Measurements from ENCODE around the gene EGFLAM. TPM values are rescaled to one million over a fixed set of nuclear protein-coding genes. Genes with fewer than 3 reads are reported as not detected.
A peak's percentile ranks its signal among the peaks of the same experiment; 100 is the strongest.

The EGFLAM gene
- total and polyA plus RNA-seq, 2 experiments from 2014 or later, result 6.5 to 9.0 TPM

- no peak overlapping the region for H3K27ac ChIP-seq
- TF ChIP-seq EZH2phosphoT487 (IDR thresholded peaks at IDR 0.05; ENCODE audit: low read depth, severe bottlenecking, unreplicated experiment), result no peak
- TF ChIP-seq CTCF (IDR thresholded peaks at IDR 0.05; ENCODE audit: poor library complexity), result peak; percentile 75
- no peaks in the 10 kb centered on the region for H3K36me3 ChIP-seq (replicated peaks; ENCODE audit: insufficient read depth, low read depth)
- DNase-seq (ENCODE audit: low spot score), result peak; percentile 75
- 59% methylated on average over 6 of the region's 6 CpGs for WGBS (ENCODE audit: low lambda C conversion rate, missing lambda C conversion rate)
- no peak overlapping the region for H3K4me3 ChIP-seq
- no peak overlapping the region for H3K4me2 ChIP-seq
- no peaks in the 10 kb centered on the region for H3K27me3 ChIP-seq
- no peak overlapping the region for H2AFZ ChIP-seq
- H3K9me2 ChIP-seq (replicated peaks; ENCODE audit: insufficient read depth), result no peaks in the 10 kb centered on the region
- H3K4me1 ChIP-seq (ENCODE audit: insufficient read depth), result no peaks in the 10 kb centered on the region
- H3K79me2 ChIP-seq, result no peaks in the 10 kb centered on the region
- no peaks in the 10 kb centered on the region for H3K9me3 ChIP-seq (ENCODE audit: low read depth)
- no peaks in the 10 kb centered on the region for H4K20me1 ChIP-seq (ENCODE audit: insufficient read depth, poor library complexity, severe bottlenecking)
These were observed 162.5 kb downstream of the EGFLAM start for GRCh38 chr5:38420691-38421390.

GRCh38 chr5:38422622-38423021 is 164.3 kb downstream of the EGFLAM start:
- no peaks in the 10 kb centered on the region for H3K36me3 ChIP-seq (replicated peaks; ENCODE audit: insufficient read depth, low read depth)
- no peaks in the 10 kb centered on the region for H3K27me3 ChIP-seq
- no peaks in the 10 kb centered on the region for H3K4me1 ChIP-seq (ENCODE audit: insufficient read depth)
- H4K20me1 ChIP-seq (ENCODE audit: insufficient read depth, poor library complexity, severe bottlenecking), result no peaks in the 10 kb centered on the region
- no peaks in the 10 kb centered on the region for H3K9me3 ChIP-seq (ENCODE audit: low read depth)
- WGBS (ENCODE audit: low lambda C conversion rate, missing lambda C conversion rate), result 63% methylated on average over 1 of the region's 1 CpG
- H3K79me2 ChIP-seq, result no peaks in the 10 kb centered on the region
- H2AFZ ChIP-seq, result no peak overlapping the region
- H3K9me2 ChIP-seq (replicated peaks; ENCODE audit: insufficient read depth), result no peaks in the 10 kb centered on the region
- TF ChIP-seq EZH2phosphoT487 (IDR thresholded peaks at IDR 0.05; ENCODE audit: low read depth, severe bottlenecking, unreplicated experiment), result no peak
- TF ChIP-seq CTCF (IDR thresholded peaks at IDR 0.05; ENCODE audit: poor library complexity), result no peak
- no peak for TF ChIP-seq EZH2 (IDR thresholded peaks at IDR 0.05; ENCODE audit: borderline replicate concordance)
- DNase-seq (ENCODE audit: low spot score), result no peak
- H3K4me3 ChIP-seq, result no peak overlapping the region
- no peak overlapping the region for H3K4me2 ChIP-seq
- no peak overlapping the region for H3K27ac ChIP-seq

- Histone ChIP-seq H3K4me3 (no peak overlapping the region), H3K9me2 (replicated peaks; ENCODE audit: insufficient read depth) (no peaks in the 10 kb centered on the region), H3K9me3 (ENCODE audit: low read depth) (no peaks in the 10 kb centered on the region), H4K20me1 (ENCODE audit: insufficient read depth, poor library complexity, severe bottlenecking) (no peaks in the 10 kb centered on the region), H3K27me3 (no peaks in the 10 kb centered on the region), H3K4me2 (no peak overlapping the region), H2AFZ (no peak overlapping the region), H3K27ac (no peak overlapping the region), H3K36me3 (replicated peaks; ENCODE audit: insufficient read depth, low read depth) (no peaks in the 10 kb centered on the region), H3K79me2 (no peaks in the 10 kb centered on the region), H3K4me1 (ENCODE audit: insufficient read depth) (no peaks in the 10 kb centered on the region)
- DNase-seq (ENCODE audit: low spot score), result no peak
- WGBS (ENCODE audit: low lambda C conversion rate, missing lambda C conversion rate), result 78% methylated on average over 5 of the region's 5 CpGs
- TF ChIP-seq EZH2phosphoT487 (IDR thresholded peaks at IDR 0.05; ENCODE audit: low read depth, severe bottlenecking, unreplicated experiment), result no peak
- TF ChIP-seq EZH2 (IDR thresholded peaks at IDR 0.05; ENCODE audit: borderline replicate concordance), result no peak
These were observed 165.2 kb downstream of the EGFLAM start for GRCh38 chr5:38423276-38424147.
